Measurements from ENCODE around the gene ATP8A2. TPM values are rescaled to one million over a fixed set of nuclear protein-coding genes. Genes with fewer than 3 reads are reported as not detected.

ATP8A2 gene
- total and polyA plus RNA-seq, 10 of the 15 experiments (the other 5 are each of a cell fraction or from before 2014, with no cell fraction given), result 0.01 to 0.04 (median 0.04) TPM; not detected in 7

DNA sequence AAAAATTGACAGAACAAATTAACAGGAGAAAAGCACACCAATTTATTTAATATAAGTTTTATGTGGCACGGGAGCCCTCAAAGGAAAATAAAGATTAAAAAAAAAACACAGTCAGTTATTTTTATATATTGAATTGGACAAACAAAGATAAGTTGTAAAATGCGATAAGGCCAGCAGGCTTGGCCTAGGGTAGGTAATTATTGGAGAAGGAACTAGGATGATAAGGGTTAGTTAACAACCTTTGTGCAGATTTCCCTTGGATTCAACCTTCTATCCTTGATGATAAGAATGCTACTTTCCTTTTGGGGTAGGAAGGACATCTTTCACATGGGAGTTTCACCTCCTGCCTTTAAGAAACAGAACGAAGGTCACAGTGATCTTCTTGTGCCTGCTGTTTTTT is 427.2 kb downstream of the ATP8A2 start (continued):
- TF ChIP-seq, protein P1, sequence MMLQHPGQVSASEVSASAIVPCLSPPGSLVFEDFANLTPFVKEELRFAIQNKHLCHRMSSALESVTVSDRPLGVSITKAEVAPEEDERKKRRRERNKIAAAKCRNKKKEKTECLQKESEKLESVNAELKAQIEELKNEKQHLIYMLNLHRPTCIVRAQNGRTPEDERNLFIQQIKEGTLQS (IDR thresholded peaks at IDR 0.05; ENCODE audit: borderline replicate concordance, extremely low read depth, low read depth, low read length), result no peak
- TF ChIP-seq FOXK2 (IDR thresholded peaks at IDR 0.05) (no peak), BHLHE40 (IDR thresholded peaks at IDR 0.05; ENCODE audit: borderline replicate concordance in 1 of 2, low read depth in 2 of 2, low read length in 1 of 2) (no peak), ZNF217 (IDR thresholded peaks at IDR 0.05) (no peak)

DNA sequence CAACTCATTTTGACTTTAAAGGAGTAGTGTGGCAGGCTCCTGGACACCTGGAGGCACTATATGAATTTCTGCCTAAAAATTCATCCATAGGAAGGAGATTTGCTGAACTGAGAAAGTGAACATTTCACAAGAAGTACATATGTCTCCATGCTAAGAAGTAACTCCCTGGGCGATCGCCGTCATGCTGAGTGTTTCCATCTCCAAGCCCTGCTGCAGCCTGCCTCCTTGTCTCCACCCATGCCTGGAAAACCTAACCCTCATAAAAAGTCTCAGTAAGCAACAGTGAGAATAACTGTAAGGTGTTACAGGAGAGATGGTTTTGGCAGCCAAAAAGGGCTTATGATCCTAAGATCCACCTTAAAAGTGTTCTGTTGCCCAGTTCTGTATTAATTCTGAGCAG is 428.7 kb downstream of the ATP8A2 start:
- DNase-seq (ENCODE audit: low read depth, low spot score), result no peak
- Histone ChIP-seq H3K4me2 (ENCODE audit: control insufficient read depth, insufficient read depth) (no peak overlapping the region), H3K9me3 (replicated peaks; ENCODE audit: control insufficient read depth, insufficient read depth, low read length) (no peaks in the 10 kb centered on the region; the same call in 1 of the 3 replicates), H3K27ac (ENCODE audit: control insufficient read depth, insufficient read depth) (no peak overlapping the region), H3K27me3 (replicated peaks in 1 of 2; ENCODE audit: control insufficient read depth in 2 of 2, insufficient read depth in 2 of 2, low read length in 1 of 2) (no peaks in the 10 kb centered on the region; a peak in 1 of 4 replicates), H3K4me1 (ENCODE audit: control insufficient read depth, insufficient read depth, low read length) (no peaks in the 10 kb centered on the region), H2AFZ (ENCODE audit: control insufficient read depth, low read depth, low read length) (no peak overlapping the region), H3K79me2 (ENCODE audit: control insufficient read depth, insufficient read depth, low read length) (no peaks in the 10 kb centered on the region), H3K9ac (ENCODE audit: control insufficient read depth, insufficient read depth, low read length) (no peak overlapping the region), H3K4me3 (no peak overlapping the region), H3K36me3 (ENCODE audit: control insufficient read depth in 2 of 2, insufficient read depth in 2 of 2, low read length in 1 of 2) (no peaks in the 10 kb centered on the region), H4K20me1 (ENCODE audit: control insufficient read depth, insufficient read depth) (no peaks in the 10 kb centered on the region)
- intact Hi-C loops (cut with micrococcal nuclease; ENCODE audit: unreplicated experiment), result no loop called here
- RAD21 ChIA-PET (ENCODE audit: unreplicated experiment), result no interaction called here
- FAIRE-seq, result no peak
- POLR2A ChIA-PET, result no interaction called here
- BruUV-seq (replicated peaks), result no TSS peak
- ATAC-seq, result no peak
- SMC1A ChIA-PET (ENCODE audit: uncharacterized antibody, unreplicated experiment), result no interaction called here
- in situ Hi-C loops (cut with MboI), result no loop called here
- 90% methylated on average over 3 of the region's 3 CpGs for WGBS (ENCODE audit: insufficient coverage, insufficient replicate concordance, low lambda C conversion rate, missing lambda C conversion rate)
- CTCF ChIA-PET, result no interaction called here
- TF ChIP-seq NR2F1 (conservative IDR thresholded peaks at IDR 0.05) (no peak), SRF (IDR thresholded peaks at IDR 0.05; ENCODE audit: low read depth in 2 of 2, low read length in 2 of 2) (no peak), SMAD5 (IDR thresholded peaks at IDR 0.05; ENCODE audit: low read depth) (no peak), NFIC (IDR thresholded peaks at IDR 0.05; ENCODE audit: low read depth, low read length) (no peak), ZNF687 (IDR thresholded peaks at IDR 0.05) (no peak), HDAC2 (IDR thresholded peaks at IDR 0.05) (no peak), REST (IDR thresholded peaks at IDR 0.05; ENCODE audit: low read depth, low read length) (no peak), BHLHE40 (IDR thresholded peaks at IDR 0.05; ENCODE audit: borderline replicate concordance in 1 of 2, low read depth in 2 of 2, low read length in 1 of 2) (no peak), ZNF622 (IDR thresholded peaks at IDR 0.05) (no peak)
- TF ChIP-seq, protein P2, sequence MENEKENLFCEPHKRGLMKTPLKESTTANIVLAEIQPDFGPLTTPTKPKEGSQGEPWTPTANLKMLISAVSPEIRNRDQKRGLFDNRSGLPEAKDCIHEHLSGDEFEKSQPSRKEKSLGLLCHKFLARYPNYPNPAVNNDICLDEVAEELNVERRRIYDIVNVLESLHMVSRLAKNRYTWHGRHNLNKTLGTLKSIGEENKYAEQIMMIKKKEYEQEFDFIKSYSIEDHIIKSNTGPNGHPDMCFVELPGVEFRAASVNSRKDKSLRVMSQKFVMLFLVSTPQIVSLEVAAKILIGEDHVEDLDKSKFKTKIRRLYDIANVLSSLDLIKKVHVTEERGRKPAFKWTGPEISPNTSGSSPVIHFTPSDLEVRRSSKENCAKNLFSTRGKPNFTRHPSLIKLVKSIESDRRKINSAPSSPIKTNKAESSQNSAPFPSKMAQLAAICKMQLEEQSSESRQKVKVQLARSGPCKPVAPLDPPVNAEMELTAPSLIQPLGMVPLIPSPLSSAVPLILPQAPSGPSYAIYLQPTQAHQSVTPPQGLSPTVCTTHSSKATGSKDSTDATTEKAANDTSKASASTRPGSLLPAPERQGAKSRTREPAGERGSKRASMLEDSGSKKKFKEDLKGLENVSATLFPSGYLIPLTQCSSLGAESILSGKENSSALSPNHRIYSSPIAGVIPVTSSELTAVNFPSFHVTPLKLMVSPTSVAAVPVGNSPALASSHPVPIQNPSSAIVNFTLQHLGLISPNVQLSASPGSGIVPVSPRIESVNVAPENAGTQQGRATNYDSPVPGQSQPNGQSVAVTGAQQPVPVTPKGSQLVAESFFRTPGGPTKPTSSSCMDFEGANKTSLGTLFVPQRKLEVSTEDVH (IDR thresholded peaks at IDR 0.05; ENCODE audit: low read depth, partially characterized antibody), result no peak

Measured in GM12878 (cell line).